ENCODE data around the gene OR10H1.
A peak's percentile ranks its signal among the peaks of the same experiment; 100 is the strongest.
"Not testable (repeated sequence)": the region's sequence is repeated elsewhere in the genome, so short reads cannot be mapped to it uniquely, and the experiment has no call there.

OR10H1 gene

GRCh38 chr19:15829786-15830185 lies 14.3 kb upstream of the OR10H1 start:
- H3K27ac ChIP-seq, result no peak overlapping the region
- no peak overlapping the region for H3K4me3 ChIP-seq

- Histone ChIP-seq H3K4me3 (no peak overlapping the region), H3K27ac (peak overlapping the region in 2 of 21 experiments; percentile 3 to 16)
Measured at GRCh38 chr19:15829306-15829698, 13.8 kb upstream of the OR10H1 start.

GRCh38 chr19:15828611-15829305 lies 13.3 kb upstream of the OR10H1 start:
- not testable (repeated sequence) for H3K4me3 ChIP-seq
- H3K27ac ChIP-seq, result peak overlapping the region in 3 of 21 experiments; percentile 3 to 46 (median 21)

DNA sequence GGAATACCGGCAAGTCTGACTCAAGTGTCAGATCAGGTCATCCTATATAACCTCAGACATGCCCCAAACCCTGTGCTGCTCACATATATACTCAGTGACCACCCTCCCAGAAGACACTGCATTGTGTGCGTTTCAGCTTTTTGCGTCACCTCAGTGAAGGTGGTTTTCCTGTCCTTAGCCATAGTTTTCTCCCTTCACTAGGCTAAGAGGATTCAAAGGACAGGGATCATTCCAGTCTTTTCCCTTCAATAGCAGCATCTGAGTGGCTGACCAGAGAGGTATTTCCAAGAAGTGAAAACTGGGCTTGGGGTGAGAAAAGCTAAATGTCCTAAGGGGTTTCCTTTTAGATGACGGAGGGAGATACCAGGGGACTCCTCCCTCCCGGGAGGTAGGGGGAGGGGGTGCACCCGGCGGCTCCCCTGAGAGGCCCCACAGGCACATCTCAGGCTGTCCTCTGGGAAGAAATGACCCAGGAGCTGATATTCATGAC lies 12.7 kb upstream of the OR10H1 start:
- Histone ChIP-seq H3K4me3 (no peak overlapping the region), H3K27ac (peak overlapping the region in 2 of 21 experiments; percentile 21 to 46)

DNA sequence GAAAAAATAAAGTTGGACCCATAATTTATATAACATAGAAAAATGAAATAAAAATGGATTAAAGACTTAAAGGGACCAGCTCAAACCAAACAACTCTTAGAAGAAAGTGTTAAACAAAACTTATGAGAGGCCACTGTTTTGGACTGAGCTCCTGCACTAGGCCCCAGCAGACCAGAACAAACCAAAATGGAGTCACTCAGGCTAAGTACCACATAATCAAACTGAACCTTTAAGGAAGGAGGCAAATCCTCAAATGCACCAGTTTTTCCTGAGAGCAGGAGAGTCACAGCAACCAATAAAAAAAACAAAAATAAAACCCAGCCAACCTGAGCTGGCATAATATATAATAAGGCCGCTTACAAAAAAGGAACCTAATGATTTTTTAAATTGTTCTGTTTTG lies 10.3 kb upstream of the OR10H1 start:
- Histone ChIP-seq H3K4me3 (no peak overlapping the region), H3K27ac (no peak overlapping the region)

DNA sequence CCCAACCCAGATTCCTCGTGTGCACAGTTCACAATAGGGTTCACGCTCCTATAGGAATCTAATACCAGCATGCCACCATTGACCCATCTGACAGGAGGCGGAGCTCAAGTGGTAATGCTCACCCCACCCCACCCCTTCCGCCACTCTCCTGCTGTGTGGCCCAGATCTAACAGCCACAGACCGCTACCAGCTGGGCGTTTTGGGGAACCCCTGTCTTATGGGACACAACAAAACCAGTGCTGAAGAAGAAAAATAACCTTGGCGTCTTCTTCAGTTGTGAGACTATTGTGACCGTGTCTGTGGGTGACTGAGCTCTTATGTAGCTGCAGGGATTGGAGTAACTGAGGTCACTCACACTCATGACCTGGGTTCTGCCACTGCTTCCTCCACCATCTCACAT lies 5.2 kb upstream of the OR10H1 start:
- H3K4me3 ChIP-seq, result no peak overlapping the region

DNA sequence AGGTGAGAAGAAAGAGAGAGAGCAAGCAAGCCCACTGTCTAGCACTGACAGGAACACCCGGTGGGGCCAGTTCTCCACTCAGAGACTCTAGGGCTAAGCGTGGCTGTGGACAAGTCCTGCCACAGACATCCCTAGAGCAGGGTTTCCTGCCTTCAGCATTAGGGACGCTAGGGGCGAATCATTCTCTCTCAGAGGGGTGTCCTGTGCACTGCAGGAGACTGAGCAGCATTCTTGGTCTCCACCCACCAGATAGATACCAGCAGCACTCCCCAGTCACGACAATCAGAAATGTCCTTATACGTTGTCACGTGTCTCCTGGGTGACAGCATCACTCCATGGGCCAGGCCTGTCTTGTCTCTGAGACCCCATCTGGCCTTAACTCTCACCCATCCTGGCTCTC lies 1.5 kb downstream of the OR10H1 start:
- Histone ChIP-seq H3K27ac (no peak overlapping the region), H3K4me3 (no peak overlapping the region)

More for the DNA sequence above, 5.2 kb upstream of the OR10H1 start:
- H3K27ac ChIP-seq, result no peak overlapping the region

- Histone ChIP-seq H3K4me3 (no peak overlapping the region), H3K27ac (no peak overlapping the region)
Measured at GRCh38 chr19:15812060-15812722, 3.3 kb downstream of the OR10H1 start.

DNA sequence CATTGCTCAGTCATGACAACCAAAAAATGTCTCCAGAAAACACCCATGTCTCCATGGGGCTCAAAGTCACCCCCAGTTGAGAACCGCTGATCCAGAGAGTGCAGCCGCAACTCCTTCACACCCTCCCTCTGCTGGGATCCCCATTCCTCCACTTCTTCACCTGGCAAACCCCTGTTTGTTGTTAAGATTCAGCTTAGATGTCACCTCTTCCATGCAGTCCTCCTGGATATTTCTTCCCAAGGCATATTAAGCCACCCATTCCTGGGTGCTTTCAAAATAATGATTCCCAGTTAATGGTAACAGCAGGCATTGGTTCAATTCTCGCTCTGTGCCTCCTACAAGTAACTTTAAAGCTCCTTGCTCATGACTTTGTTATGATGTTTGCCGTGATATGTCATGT lies 4.0 kb downstream of the OR10H1 start:
- Histone ChIP-seq H3K4me3 (no peak overlapping the region), H3K27ac (no peak overlapping the region)

DNA sequence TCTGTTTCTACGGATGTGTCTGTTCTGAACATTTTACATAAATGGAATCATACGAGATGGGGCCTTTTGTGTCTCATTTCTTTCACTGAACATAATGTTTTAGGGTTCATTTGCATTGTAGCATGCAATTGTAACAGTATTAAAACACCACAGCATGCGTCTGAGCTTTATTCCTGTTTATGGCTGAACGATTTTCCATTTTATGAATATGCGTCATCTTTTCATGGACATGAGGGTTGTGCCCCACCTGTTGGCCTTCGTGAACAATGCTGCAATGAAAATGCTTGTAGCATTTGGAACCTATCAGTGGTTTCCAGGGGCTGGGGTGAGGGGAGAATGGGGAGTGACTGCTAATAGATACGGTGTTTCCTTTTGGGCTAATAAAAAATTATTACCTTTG lies 5.1 kb downstream of the OR10H1 start:
- Histone ChIP-seq H3K4me3 (no peak overlapping the region), H3K27ac (no peak overlapping the region)

DNA sequence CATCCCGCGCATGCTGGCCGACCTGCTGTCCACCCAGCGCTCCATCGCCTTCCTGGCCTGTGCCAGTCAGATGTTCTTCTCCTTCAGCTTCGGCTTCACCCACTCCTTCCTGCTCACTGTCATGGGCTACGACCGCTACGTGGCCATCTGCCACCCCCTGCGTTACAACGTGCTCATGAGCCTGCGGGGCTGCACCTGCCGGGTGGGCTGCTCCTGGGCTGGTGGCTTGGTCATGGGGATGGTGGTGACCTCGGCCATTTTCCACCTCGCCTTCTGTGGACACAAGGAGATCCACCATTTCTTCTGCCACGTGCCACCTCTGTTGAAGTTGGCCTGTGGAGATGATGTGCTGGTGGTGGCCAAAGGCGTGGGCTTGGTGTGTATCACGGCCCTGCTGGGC lies 21.2 kb downstream of the OR10H1 start:
- not testable (repeated sequence) for H3K27ac ChIP-seq, H3K4me3 ChIP-seq

- Histone ChIP-seq H3K27ac (no peak overlapping the region), H3K4me3 (no peak overlapping the region)
Measured at GRCh38 chr19:15790096-15790495, 25.4 kb downstream of the OR10H1 start.

DNA sequence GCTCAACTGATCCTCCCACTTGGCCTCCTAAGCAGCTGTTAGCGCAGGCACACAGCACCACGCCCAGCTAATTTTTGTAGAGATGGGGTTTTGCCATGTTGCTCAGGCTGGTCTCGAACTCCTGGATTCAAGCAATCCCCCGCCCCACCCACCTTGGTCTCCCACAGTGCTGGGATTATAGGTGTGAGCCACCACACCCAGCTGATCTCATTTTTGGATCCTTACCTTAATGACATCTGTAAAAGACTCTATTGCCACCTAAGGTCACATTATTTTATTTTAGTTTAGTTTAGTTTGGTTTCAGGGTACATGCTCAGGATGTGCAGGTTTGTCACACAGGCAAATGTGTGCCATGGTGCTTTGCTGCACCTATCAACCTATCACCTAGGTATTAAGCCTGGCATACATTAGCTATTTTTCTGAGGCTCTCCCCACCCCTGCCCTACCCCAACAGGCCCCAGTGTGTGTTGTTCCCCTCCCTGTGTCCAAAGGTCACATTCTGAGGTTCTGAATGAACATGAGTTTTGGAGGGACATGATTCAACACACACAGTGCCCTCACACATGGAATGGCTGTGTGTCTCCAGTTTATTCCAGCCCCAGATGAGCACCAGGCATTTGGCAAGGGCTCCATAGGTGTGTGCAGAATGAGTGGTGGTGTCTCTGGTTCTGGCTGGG lies 26.7 kb downstream of the OR10H1 start:
- Histone ChIP-seq H3K27ac (no peak overlapping the region), H3K4me3 (no peak overlapping the region)

GRCh38 chr19:15787611-15788155 lies 27.8 kb downstream of the OR10H1 start, which contains the start of gene OR10H5:
Gene OR10H5 (plus strand): TSS chr19:15787661. CDS start chr19:15794049, 6,388 bp downstream.
- no peak within 1 kb of the TSS for H3K4me3 ChIP-seq
- no peak within 1 kb of the TSS for H3K27ac ChIP-seq

- not testable (repeated sequence) for H3K4me3 ChIP-seq, H3K27ac ChIP-seq
Measured at GRCh38 chr19:15782896-15783295, 32.6 kb downstream of the OR10H1 start.

- H3K27ac ChIP-seq, result no peak overlapping the region
- no peak overlapping the region for H3K4me3 ChIP-seq
Measured at GRCh38 chr19:15782211-15782610, 33.3 kb downstream of the OR10H1 start.

- no peak overlapping the region for H3K4me3 ChIP-seq
- no peak overlapping the region for H3K27ac ChIP-seq
Measured at GRCh38 chr19:15781661-15782060, 33.8 kb downstream of the OR10H1 start.

GRCh38 chr19:15780610-15781418 lies 34.6 kb downstream of the OR10H1 start:
- Histone ChIP-seq H3K27ac (peak overlapping the region in 8 of 21 experiments; percentile 11 to 66 (median 57)), H3K4me3 (no peak overlapping the region)

GRCh38 chr19:15779756-15780476 lies 35.5 kb downstream of the OR10H1 start:
- peak overlapping the region in 9 of 21 experiments; percentile 11 to 73 (median 62) for H3K27ac ChIP-seq
- H3K4me3 ChIP-seq, result no peak overlapping the region

Measured in skin epidermis (tissue), 12 donors.